Measurements from ENCODE around the gene PPP1CB.

PPP1CB gene

DNA sequence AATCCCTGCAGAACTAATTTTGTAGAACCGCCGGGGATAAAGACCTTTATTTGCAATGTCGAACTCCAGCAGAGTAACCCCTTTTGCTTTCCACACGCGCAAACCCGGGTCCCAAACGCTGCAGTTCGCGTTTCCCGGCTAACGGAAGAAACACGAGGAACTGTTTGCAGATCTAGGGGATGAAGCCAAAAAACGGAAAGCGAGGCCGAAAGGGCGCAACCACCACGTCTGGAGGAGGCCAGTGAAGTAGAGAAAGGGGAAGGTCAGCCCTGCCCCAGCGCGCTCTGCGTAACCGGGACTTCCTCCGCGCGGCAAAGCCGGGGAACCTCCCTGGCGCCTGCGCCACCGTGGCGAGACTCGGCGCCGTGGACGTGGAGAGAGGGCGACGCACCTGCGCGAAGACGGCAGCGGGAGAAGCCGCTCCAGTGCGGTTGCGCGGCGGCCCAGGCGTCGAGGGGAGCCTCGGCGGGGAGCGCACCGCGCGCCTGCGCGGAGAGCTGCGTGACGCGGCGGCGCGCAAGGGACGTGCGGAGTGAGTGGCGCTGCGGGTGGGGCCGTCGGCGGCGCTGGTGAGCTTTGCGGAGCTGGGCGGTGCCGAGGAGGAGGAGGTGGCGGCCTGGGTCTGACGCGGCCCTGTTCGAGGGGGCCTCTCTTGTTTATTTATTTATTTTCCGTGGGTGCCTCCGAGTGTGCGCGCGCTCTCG is at the start of gene PPP1CB:
Gene PPP1CB (plus strand): TSS at position 579 of the 704 bp plus-strand sequence. CDS start 295 bp downstream, outside the sequence.
- in situ Hi-C loops (cut with MboI; ENCODE audit: low sequenced_read_pairs), result loop anchor here (10.0 kb wide), 1 partner anchor 157 kb away; no protein-coding TSS in a partner anchor

DNA sequence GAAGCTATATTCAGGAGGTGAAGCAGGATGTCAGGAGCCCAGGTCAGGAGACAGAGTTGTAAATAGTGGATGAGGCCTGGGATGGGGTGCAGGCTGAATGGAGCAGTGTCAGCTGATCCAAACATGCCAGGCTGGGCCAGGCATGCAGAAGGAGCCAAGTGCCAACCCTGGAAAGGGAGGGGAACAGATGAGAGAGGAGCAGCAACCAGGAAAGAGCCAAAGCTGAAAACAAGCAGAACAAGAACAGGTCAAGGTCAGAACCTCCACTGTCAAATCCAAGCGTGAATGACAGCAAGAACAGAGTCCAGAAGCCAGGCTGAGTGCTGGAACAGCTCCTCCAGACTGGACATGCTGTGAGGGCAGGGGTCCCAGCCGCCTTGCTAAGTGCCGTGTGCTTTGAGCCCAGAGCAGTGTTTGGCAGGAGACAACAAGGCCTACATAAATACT is 49.2 kb upstream of the PPP1CB start:
- in situ Hi-C loops (cut with MboI; ENCODE audit: low sequenced_read_pairs), result no loop called here

DNA sequence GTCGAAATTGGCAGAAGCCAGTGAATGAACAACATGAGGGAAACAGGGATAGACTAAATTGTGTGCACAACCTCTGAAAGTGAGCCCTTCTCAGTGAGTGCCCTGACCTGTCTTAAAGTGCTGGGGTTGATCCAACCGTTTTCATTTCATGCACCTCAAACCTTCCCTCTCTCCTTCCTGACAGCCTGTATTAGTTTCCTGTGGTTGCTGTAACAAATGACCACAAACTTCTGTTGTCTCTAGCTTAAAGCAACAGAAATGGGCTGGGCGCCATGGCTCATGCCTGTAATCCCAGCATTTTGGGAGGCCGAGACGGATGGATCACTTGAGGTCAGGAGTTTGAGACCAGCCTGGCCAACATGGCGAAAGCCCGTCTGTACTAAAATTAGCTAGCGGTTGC is 48.8 kb upstream of the PPP1CB start:
- in situ Hi-C loops (cut with MboI; ENCODE audit: low sequenced_read_pairs), result no loop called here

DNA sequence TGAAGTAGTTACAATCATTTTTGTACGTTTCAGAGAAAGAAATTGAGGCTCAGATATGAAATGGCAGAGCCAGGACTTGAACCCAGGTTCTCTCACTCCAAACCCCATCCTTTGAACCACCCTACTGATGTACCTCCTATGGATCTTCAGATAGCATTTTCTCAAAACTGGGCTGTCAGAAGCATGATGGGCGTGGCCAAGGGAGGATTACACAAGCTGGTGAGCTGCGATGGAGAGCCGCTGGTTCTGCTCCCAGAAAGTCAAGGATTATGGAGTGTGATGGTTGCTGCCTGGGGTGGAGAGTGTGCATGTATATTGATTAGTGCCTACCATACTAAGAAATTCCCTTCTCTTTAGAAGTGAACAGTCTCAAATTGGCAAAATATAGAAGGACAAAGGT is 47.0 kb upstream of the PPP1CB start:
- in situ Hi-C loops (cut with MboI; ENCODE audit: low sequenced_read_pairs), result no loop called here

DNA sequence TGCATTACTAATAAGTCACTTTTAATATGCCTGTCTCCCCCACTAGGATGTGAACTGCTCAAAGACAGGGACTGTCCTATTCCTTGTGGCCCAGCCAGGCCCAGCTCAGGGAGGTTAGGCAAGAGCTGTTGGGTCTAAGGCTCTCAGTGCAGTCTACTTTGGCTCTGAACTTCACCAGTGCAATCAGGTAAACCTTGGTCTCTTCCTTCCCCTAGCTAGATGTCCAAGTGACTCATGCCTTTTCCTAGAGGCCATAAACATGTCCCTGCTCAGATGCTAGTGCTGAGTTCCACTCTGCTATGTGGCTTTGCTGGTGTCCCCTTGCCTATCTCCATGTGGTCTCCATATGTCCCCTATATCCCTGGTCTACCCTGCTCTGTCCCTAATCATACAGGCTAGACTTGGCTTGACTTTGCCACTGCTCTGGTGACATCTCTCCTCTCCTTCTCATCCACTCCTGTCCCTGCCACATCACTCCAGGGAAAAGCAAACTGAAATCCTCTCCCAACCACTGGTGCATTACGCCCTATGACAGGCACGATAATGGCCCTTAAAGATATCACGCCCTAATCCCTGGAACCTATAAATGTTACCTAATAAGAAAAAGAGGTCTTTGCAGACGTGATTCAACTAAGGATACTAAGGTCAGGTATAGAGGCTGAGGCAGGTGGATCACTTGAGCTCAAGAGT is 45.7 kb upstream of the PPP1CB start:
- in situ Hi-C loops (cut with MboI; ENCODE audit: low sequenced_read_pairs), result no loop called here

DNA sequence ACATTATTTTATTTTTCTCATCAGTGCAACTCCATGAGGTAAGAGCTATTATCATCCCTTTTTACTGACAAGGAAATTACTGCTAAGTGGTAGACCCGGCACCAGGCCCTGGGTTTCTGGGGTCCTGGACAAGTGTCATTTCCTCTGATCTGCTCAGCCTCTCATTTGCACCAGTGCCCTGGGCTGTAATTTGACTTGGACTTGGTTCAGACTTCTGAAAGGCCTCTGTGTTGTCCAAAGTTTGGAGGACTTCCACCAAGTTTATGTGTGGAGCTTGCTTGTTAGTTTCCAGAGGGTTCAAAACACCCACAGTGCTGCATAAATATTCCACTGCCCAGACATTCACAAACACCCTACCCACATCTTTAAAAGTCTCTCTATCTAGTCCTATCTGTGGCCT is 44.0 kb upstream of the PPP1CB start:
- in situ Hi-C loops (cut with MboI; ENCODE audit: low sequenced_read_pairs), result no loop called here

DNA sequence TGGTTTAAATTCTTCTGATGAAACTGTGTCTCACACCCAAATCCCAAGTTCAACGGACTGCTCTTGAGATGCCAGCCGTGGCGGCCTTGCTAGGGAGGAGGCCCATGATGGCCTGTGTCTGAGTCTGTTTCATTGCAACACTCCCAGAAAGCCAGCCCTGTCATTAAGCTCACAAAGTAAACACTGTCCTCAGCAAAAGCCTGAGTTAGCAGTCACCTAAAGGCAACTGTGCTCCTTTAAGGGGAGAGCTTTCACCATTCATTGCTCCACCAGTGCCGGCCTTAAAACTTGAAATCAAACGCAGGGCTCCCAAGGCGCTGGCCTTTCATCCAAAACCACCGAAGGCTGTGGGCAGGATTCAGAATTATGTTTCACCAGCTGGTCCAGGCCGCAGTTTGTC is 42.5 kb upstream of the PPP1CB start:
- in situ Hi-C loops (cut with MboI; ENCODE audit: low sequenced_read_pairs), result no loop called here

DNA sequence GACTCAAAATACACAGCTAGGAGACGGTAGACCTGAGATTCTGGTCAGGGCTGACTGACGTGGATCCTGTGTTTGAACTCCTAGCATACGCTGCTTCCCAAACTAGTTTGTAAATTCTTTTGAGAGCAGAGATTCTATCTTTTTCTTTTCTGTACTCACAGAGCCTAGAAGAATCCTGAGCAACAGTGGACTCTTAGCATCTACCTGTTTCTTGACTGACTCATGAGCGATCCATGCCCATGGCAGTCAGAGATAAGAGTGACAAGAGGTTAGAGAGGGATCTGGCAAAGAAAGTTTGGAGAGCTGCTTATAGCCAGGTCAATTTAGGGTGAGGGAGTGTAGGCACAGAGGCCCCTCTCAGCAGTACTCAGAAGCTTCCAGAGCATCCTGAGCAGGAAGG is 41.1 kb upstream of the PPP1CB start:
- in situ Hi-C loops (cut with MboI; ENCODE audit: low sequenced_read_pairs), result no loop called here

DNA sequence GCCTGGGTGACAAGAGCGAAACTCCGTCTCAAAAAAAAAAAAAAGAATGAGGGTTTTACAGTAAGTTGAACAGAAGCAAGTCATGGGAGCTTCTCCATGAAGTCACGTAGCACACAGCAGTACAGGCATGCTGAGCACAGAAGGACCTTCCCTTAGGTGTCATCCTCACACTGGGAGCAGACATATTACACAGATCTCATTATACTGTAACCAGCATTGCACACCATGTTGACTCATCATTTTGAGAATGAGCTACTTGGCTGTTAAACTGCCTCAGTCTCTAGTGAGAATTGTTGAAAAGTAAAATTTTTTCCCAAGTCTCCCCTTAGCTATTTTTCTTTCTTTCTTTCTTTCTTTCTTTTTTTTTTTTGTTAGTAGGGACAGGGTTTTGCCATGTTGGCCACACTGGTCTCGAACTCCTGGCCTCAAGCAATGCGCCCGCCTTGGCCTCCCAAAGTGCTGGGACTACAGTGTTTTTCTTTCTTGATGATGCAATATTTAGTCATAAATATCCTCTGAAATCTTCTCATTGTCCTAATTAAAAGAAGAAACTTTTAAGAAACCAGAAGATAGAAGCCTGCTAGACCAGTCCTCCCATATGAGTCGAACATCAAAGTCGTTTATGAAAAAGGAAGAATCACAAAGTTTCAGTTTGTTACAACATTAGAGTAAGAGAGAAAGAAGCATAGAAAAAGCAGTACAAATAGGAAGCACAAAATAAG is 37.9 kb upstream of the PPP1CB start:
- in situ Hi-C loops (cut with MboI; ENCODE audit: low sequenced_read_pairs), result no loop called here

DNA sequence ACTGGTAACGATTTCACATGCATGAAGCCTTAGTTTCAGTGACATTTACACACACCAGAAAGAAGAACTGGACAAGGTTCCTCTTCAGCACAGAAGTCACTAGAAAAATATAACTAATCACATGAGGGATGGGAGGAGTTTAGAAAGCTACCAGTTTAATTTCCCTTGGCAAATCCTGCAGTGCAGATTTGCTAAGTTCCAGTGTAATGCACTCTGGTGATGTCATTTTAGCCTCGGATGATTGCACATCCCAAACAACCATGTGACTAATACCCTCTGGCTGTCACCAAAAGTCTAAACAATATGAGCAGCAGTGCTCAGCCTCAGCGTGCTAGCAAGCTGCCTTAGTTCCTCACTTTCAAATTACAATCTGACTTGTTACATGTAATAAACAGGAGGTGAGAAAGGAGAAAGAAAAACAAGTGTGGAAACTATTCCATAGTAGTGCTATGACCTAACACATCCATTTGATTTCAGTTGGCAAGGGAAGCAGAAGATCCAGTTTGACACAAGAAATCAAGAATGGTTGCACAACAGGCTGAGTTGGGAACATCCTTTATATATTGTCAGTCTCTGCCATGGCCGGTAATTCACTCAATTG is 35.3 kb upstream of the PPP1CB start:
- in situ Hi-C loops (cut with MboI; ENCODE audit: low sequenced_read_pairs), result no loop called here

DNA sequence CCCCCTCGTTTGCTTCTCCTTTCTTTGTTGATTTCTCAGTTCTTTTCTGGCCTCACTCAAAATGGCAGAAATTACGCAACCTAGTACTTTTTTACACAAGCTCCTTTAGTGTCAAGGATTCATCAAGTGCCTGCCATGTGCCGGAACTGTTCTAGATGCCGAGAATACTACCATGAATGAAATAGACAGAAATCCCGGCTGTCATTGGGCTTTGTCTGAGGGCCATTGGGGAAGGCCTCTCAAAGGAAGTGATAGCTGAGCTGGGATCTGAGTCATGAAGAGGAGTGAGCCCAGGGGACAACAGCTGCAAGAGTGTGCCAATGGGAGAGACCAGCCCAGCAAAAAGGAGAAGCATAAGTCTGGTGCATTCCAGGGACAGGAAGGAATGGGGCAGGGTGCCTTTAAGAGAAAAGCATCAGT is 34.3 kb upstream of the PPP1CB start:
- in situ Hi-C loops (cut with MboI; ENCODE audit: low sequenced_read_pairs), result no loop called here

DNA sequence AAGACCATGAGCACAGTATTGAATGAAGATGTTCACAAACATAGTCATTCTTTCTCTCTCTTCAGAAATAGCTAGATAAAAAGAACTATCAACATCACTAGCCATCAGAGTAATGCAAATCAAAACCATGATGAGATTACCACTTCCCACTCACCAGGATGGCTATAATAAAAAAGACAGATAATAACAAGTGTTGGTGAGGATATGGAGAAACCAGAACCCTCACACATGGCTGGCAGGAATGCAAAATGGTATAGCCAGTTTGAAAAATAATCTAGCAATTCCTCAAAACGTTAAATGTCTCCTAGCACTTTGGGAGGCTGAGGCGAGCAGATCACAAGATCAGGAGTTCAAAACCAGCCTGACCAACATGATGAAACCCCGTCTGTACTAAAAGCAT is 31.3 kb upstream of the PPP1CB start:
- in situ Hi-C loops (cut with MboI; ENCODE audit: low sequenced_read_pairs), result no loop called here

DNA sequence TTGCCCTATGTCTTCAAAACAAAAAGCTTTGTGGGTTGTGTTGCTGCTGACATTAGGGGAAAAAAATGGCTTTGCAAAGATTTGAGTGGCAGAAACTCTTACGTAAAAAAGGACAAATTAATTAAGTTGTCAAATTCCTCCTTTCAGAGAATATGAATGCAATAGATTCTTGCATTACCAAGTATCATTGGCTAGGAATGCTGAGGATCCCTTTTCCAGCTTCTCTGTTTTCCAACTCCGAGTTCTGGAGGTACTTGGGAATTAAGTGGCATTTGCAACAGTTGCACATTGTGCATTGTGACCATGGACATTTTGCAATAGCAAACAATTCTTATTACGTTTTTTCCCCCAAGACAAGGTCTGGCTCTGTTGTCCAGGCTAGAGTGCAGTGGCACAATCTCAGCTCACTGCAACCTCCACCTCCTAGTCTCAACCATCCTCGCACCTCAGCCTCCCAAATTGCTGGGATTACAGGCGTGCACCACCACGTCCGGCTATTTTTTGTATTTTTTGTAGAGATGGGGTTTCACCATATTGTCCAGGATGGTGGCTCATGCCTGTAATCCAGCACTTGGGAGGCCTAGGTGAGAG is 29.9 kb upstream of the PPP1CB start:
- in situ Hi-C loops (cut with MboI; ENCODE audit: low sequenced_read_pairs), result no loop called here

DNA sequence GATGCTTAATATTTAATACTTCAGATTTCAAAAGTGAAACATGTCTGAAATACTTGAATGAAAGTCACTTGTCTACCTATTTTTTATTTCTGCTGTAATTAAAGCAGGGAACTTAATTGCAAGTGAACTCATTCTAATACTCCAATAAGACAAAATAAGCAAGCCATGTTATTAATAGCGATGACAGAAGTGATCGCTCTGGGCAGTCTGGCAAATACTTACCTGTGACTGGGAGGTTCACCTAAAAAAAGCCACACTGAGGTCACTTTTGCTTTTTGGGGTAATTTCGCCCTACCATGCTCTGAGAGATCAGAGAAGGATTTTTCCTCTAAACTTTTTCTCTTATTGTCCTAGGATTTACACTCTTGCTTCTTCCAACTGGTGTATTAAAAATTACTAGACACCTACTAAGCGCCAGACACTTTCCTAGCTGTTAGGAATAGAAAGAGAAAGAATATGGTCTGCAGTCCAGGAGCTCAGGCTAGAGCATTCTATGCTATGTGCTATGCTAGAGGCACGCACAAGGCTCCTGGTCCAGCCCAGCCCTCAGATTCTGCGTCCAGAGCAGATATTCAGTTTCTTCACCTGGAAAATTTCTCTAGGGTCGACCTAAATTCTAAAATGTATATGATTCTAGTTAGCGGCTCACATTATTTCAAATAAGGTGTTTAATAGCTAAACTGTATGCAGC is 26.5 kb upstream of the PPP1CB start:
- in situ Hi-C loops (cut with MboI; ENCODE audit: low sequenced_read_pairs), result no loop called here

DNA sequence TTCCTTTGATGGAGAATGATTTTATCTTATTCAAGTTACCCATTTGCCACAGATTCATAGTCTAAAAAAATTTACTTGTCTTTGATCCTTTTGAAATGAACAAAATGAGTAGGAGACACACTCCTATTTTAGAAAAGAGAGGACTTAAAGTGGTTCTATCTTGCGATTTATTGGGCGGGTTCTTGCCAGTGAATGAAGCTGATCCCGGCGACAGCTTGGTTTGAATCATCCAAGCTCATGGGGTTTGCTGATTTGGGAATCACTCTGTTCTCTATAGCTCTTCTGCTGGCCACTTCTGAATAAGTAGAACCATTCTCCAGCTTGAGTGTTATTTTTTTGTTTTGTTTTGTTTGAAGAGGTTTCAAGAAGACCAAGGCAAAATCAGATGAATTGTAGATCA is 25.5 kb upstream of the PPP1CB start:
- in situ Hi-C loops (cut with MboI; ENCODE audit: low sequenced_read_pairs), result no loop called here

DNA sequence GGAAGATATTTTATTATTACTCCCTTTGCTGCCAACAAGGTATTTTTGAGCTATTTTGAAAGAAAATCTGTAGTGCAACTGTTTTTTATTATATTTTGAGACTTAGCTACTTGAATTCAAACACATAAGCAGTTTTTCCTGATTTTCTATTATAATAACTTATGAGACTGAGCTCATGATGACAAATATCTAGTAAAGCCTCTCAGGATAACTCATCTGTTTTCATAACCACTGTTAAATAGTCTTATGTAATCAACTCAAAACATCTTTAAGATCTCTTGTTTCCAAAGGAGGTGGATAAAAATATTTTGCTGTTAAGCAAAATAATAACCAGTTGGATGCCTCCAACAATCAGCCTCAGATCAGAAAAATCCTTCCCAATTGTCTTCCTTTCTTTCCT is 21.9 kb upstream of the PPP1CB start:
- in situ Hi-C loops (cut with MboI; ENCODE audit: low sequenced_read_pairs), result no loop called here

DNA sequence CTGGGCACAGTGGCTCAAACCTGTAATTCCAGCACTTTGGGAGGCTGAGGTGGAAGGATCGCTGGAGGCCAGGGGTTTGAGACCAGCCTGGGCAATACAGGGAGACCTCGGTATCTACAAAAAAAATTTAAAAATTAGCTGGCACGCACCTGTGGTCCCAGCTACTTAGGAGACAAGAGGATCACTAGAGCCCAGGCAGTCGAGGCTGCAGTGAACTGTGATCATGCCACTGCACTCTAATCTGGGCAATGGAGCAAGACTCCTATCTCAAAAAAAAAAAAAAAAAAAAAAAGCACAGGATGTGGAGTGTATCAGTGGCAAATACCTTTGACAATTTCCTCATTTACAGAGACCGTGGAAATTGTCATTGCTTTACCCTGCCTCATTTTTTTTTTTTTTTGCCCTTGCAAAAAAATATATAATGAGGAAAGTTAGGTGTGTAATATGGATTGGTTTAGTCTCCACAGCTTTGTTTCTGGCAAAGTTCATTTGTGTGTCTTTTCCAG is 20.9 kb upstream of the PPP1CB start:
- in situ Hi-C loops (cut with MboI; ENCODE audit: low sequenced_read_pairs), result no loop called here

DNA sequence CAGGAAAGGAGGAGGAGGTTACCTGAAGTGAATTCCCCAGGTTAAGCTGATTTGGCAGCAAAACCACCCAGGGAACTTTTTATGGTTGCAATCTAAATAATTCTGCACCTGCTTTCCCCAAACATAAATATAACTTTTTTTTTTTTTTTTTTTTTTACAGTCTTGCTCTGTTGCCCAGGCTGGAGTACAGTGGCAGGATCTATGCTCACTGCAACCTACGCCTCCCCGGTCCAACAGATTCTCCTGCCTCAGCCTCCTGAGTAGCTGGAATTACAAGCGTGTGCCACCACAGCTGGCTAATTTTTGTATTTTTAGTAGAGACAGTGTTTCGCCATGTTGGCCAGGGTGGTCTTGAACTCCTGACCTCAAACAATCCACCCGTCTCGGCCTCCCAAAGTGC is 16.1 kb upstream of the PPP1CB start:
- in situ Hi-C loops (cut with MboI; ENCODE audit: low sequenced_read_pairs), result no loop called here

DNA sequence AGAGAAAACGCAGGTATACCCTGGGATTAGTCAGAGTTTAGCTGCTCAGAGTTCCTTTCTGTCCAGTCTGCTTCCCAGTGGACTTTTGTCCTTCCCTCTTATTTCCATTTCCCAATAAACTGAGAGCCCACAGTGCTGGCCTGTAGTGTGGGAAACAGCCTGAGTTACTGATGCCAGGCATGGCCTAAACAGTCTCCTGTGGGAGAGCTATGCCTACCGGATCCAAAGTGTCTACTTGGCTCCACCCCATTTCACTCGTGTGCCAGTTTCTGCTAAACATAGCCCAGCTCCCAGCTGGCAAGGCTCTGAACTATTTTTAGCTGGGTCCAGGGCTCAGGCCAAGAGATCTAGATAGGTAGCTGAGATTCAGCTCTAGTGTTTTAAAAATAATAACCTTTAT is 15.6 kb upstream of the PPP1CB start:
- in situ Hi-C loops (cut with MboI; ENCODE audit: low sequenced_read_pairs), result no loop called here

DNA sequence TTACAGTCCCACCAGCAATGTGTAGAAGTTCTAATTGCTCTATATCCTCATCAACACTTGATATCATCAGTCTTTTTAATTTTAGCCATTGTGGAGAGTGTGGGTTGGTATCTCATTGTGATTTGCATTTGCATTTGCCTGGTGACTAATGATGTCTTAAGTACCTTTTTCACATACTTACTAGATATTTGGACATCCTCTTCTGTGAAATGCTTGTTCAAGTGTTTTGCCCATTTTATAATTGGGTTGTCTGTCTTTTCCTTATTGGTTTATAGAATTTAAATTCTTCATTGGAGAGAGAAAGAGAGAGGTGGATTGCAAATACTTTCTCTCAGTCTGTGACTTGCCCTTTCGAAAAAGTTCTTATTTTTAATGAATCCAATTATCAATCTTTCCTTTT is 14.0 kb upstream of the PPP1CB start:
- in situ Hi-C loops (cut with MboI; ENCODE audit: low sequenced_read_pairs), result no loop called here
